Chondrocyte (in vitro differentiated cells): Measurements from ENCODE around the gene MDFI. TPM values are rescaled to one million over a fixed set of nuclear protein-coding genes. Genes with fewer than 3 reads are reported as not detected.
A peak's percentile ranks its signal among the peaks of the same experiment; 100 is the strongest.

Experiments used
- DNase-seq: peaks from one replicate; pipeline ENCODE4 v3.0.0; 2021; ENCODE audit warnings: mixed read lengths, low spot score
- H3K27ac Mint-ChIP-seq: one replicate; pipeline ENCODE4 v1.8.0; 2021; ENCODE audit warnings: mild to moderate bottlenecking, moderate library complexity, mixed read lengths; ENCODE audit not compliant: unreplicated experiment
- H3K27me3 Mint-ChIP-seq: 2 replicates; pipeline ENCODE4 v1.8.0; 2021; ENCODE audit warnings: low read depth, mixed read lengths
- H3K36me3 Mint-ChIP-seq: 2 replicates; pipeline ENCODE4 v1.8.0; 2021; ENCODE audit warnings: low read depth, mixed read lengths
- H3K4me1 Mint-ChIP-seq: 2 replicates; pipeline ENCODE4 v1.8.0; 2021; ENCODE audit warnings: low read depth, mild to moderate bottlenecking, mixed read lengths
- H3K4me3 Mint-ChIP-seq: one replicate; pipeline ENCODE4 v1.8.0; 2021; ENCODE audit warnings: mild to moderate bottlenecking, moderate library complexity, mixed read lengths; ENCODE audit not compliant: unreplicated experiment
- H3K9me3 Mint-ChIP-seq: 2 replicates; pipeline ENCODE4 v1.8.0; 2021; ENCODE audit warnings: low read depth, mixed read lengths
- CTCF ChIP-seq: fragments of 200-600 bp; sonication (generic); IDR thresholded peaks from 2 replicates; pipeline ENCODE4 v1.5.0; 2021; ENCODE audit warnings: antibody characterized with exemption, mild to moderate bottlenecking, moderate library complexity
- total RNA-seq: library from RNA; stranded (reverse); gene quantifications from 3 replicates; pipeline ENCODE4 v1.2.1, GENCODE V29; 2021

The MDFI gene
- total RNA-seq, 1 donor from 2014 or later, result 31.8 TPM

- Mint-ChIP-seq H3K27ac (no peak overlapping the region), H3K36me3 (peaks cover 6% of the 10 kb centered on the region), H3K4me1 (peaks cover 15% of the 10 kb centered on the region), H3K27me3 (no peaks in the 10 kb centered on the region), H3K9me3 (no peaks in the 10 kb centered on the region), H3K4me3 (no peak overlapping the region)
- DNase-seq, result peak; percentile 89
- no peak for TF ChIP-seq CTCF
Measured at GRCh38 chr6:41690541-41691330, 52.5 kb downstream of the MDFI start.

- TF ChIP-seq CTCF, result no peak
- H3K9me3 Mint-ChIP-seq, result no peaks in the 10 kb centered on the region
- H3K4me3 Mint-ChIP-seq, result no peak overlapping the region
- DNase-seq, result peak; percentile 29
- no peak overlapping the region for H3K27ac Mint-ChIP-seq
- H3K27me3 Mint-ChIP-seq, result no peaks in the 10 kb centered on the region
- H3K4me1 Mint-ChIP-seq, result peaks cover 15% of the 10 kb centered on the region
- peaks cover 6% of the 10 kb centered on the region for H3K36me3 Mint-ChIP-seq
Measured at GRCh38 chr6:41691426-41692079, 53.3 kb downstream of the MDFI start.

- TF ChIP-seq CTCF, result no peak
- DNase-seq, result peak; percentile 18
- peaks cover 20% of the 10 kb centered on the region for H3K4me1 Mint-ChIP-seq
- no peak overlapping the region for H3K27ac Mint-ChIP-seq
- no peak overlapping the region for H3K4me3 Mint-ChIP-seq
- H3K9me3 Mint-ChIP-seq, result no peaks in the 10 kb centered on the region
- no peaks in the 10 kb centered on the region for H3K27me3 Mint-ChIP-seq
- H3K36me3 Mint-ChIP-seq, result peaks cover 6% of the 10 kb centered on the region
Measured at GRCh38 chr6:41692080-41692675, 53.9 kb downstream of the MDFI start.

GRCh38 chr6:41692730-41693129, 54.5 kb downstream of the MDFI start:
- peaks cover 24% of the 10 kb centered on the region for H3K4me1 Mint-ChIP-seq
- H3K27ac Mint-ChIP-seq, result no peak overlapping the region

More at GRCh38 chr6:41692730-41693129, 54.5 kb downstream of the MDFI start:
- TF ChIP-seq CTCF, result no peak
- no peak overlapping the region for H3K4me3 Mint-ChIP-seq
- peak; percentile 15 for DNase-seq
- no peaks in the 10 kb centered on the region for H3K9me3 Mint-ChIP-seq
- no peaks in the 10 kb centered on the region for H3K27me3 Mint-ChIP-seq
- H3K36me3 Mint-ChIP-seq, result peaks cover 6% of the 10 kb centered on the region
